Testis (tissue), 2 donors: ENCODE data around the gene CENPP.

Experiments used
- POLR2A ChIP-seq: fragments of 450-650 bp; IDR thresholded peaks from one replicate; pipeline ENCODE4 v1.6.1; 2017; ENCODE audit warnings: antibody characterized with exemption, mild to moderate bottlenecking, moderate library complexity
- TF ChIP-seq, protein P1 (sequence below), 3 experiments: fragments of 450-650 bp in 2 of 3; fragments of 200-600 bp in 1 of 3; sonication (generic) in 1 of 3; IDR thresholded peaks; one replicate each; pipeline ENCODE4 v1.5.1; 2016 to 2019; ENCODE audit warnings: antibody characterized with exemption in 3 of 3, mild to moderate bottlenecking in 2 of 3, moderate library complexity in 1 of 3

DNA sequence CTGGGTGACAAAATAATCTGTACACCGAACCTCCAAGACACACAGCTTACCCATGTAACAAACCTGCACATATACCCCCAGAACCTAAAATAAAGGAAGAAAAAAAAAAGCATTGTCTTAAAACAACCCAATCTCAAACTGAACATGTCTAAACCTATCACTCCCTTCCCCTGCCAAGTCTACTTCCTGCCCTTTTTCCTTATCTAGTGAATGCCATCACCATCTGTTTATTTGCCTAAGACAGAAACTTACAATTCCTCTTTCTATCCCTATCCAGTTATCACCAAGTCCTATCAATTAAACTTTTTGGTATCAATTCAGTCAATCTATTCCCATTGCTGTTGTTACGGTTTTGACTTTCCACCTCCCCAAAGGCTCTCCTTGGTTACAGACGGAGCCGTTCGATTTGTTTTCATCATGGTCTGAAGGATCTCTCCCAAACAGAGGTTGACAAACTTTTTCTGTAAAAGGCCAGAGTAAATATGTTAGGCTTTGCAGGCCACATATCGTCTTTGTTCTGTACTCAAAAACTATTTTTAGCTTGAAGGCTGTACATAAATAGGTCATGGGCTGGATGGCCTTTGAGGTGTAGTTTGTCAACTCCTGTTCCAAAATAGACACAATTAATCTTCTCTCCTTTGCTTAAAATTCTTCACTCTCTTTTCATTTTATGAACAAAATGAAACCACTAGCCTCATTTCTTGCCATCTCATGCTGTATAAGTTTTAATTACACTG is 12.7 kb upstream of the CENPP start:
- TF ChIP-seq, protein P1, sequence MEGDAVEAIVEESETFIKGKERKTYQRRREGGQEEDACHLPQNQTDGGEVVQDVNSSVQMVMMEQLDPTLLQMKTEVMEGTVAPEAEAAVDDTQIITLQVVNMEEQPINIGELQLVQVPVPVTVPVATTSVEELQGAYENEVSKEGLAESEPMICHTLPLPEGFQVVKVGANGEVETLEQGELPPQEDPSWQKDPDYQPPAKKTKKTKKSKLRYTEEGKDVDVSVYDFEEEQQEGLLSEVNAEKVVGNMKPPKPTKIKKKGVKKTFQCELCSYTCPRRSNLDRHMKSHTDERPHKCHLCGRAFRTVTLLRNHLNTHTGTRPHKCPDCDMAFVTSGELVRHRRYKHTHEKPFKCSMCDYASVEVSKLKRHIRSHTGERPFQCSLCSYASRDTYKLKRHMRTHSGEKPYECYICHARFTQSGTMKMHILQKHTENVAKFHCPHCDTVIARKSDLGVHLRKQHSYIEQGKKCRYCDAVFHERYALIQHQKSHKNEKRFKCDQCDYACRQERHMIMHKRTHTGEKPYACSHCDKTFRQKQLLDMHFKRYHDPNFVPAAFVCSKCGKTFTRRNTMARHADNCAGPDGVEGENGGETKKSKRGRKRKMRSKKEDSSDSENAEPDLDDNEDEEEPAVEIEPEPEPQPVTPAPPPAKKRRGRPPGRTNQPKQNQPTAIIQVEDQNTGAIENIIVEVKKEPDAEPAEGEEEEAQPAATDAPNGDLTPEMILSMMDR (IDR thresholded peaks at IDR 0.05) = no peak
- no peak for TF ChIP-seq POLR2A
